Upper lobe of left lung (tissue), 4 donors: ENCODE data around the gene GRHL3.

Experiments
- CTCF ChIP-seq, 6 experiments: fragments of 450-650 bp in 4 of 6; fragments of 200-600 bp in 2 of 6; sonication (generic) in 2 of 6; IDR thresholded peaks; one replicate each; pipeline ENCODE4 v1.5.1; 2016 to 2019; ENCODE audit warnings: antibody characterized with exemption in 6 of 6
- EP300 ChIP-seq, 4 donors: sonication (generic); formaldehyde crosslinking; IDR thresholded peaks; one replicate each; pipeline ENCODE4 v1.5.1; 2017; ENCODE audit warnings: antibody characterized with exemption in 4 of 4, control low read depth in 2 of 4
- POLR2A ChIP-seq, 4 donors: fragments of 450-650 bp; IDR thresholded peaks; one replicate each; pipeline ENCODE4 v1.5.1; 2016 to 2017; ENCODE audit warnings: antibody characterized with exemption in 4 of 4, mild to moderate bottlenecking in 2 of 4
- POLR2AphosphoS5 ChIP-seq, 2 donors: sonication (generic); formaldehyde crosslinking; IDR thresholded peaks; one replicate each; pipeline ENCODE4 v1.5.1; 2017; ENCODE audit warnings: antibody characterized with exemption in 2 of 2

- no peak for TF ChIP-seq POLR2AphosphoS5 (IDR thresholded peaks at IDR 0.05)
- no peak for TF ChIP-seq EP300 (IDR thresholded peaks at IDR 0.05)
- no peak for TF ChIP-seq CTCF (IDR thresholded peaks at IDR 0.05)
- TF ChIP-seq POLR2A (IDR thresholded peaks at IDR 0.05) = no peak
Measured at GRCh38 chr1:24336075-24336474, 16.9 kb downstream of the GRHL3 start.
